Upper lobe of right lung (tissue), 1 donor: Measurements from ENCODE around the gene OR2A25. TPM values are rescaled to one million over a fixed set of nuclear protein-coding genes. Genes with fewer than 3 reads are reported as not detected.

ENCODE experiments used
- ATAC-seq: fragments of 200-7000 bp; cut with Tn5 transposase; one replicate; pipeline ENCODE4 v1.9.1; 2020; ENCODE audit warnings: mild to moderate bottlenecking, moderate library complexity
- DNase-seq: peaks from one replicate; pipeline ENCODE4 v3.0.0-alpha.2; 2020
- H3K27ac ChIP-seq: fragments of 200-600 bp; one replicate; pipeline ENCODE4 v1.8.0; 2022
- H3K27me3 ChIP-seq: fragments of 200-600 bp; one replicate; pipeline ENCODE4 v1.8.0; 2022; ENCODE audit warnings: mild to moderate bottlenecking
- H3K36me3 ChIP-seq: fragments of 200-600 bp; one replicate; pipeline ENCODE4 v1.8.0; 2022
- H3K4me1 ChIP-seq: fragments of 200-600 bp; one replicate; pipeline ENCODE4 v1.8.0; 2022
- H3K4me3 ChIP-seq: fragments of 200-600 bp; one replicate; pipeline ENCODE4 v1.8.0; 2022; ENCODE audit warnings: mild to moderate bottlenecking
- H3K9me3 ChIP-seq: fragments of 200-600 bp; one replicate; pipeline ENCODE4 v1.8.0; 2022
- intact Hi-C: fragments of 100-400 bp; cut with DNase I; formaldehyde crosslinking; loops from one replicate; pipeline ENCODE4 v1.11.0; 2022
- total RNA-seq: library from RNA; stranded (reverse); fragmentation: NEBNext Ultra II Directional; extraction: Animal tissue kit (Norgen Biotek cat#: 25700); gene quantifications from one replicate; pipeline ENCODE4 v1.2.1, GENCODE V29; 2021
- TF ChIP-seq, protein P1 (sequence below): fragments of 200-600 bp; IDR thresholded peaks from one replicate; pipeline ENCODE4 v1.8.0; 2022; ENCODE audit warnings: antibody characterized with exemption
- donor health status: DM: no; HTN: yes; CAD: no; lungs with severe emphysema.

Gene OR2A25
- total RNA-seq, 1 donor from 2014 or later = not detected

DNA sequence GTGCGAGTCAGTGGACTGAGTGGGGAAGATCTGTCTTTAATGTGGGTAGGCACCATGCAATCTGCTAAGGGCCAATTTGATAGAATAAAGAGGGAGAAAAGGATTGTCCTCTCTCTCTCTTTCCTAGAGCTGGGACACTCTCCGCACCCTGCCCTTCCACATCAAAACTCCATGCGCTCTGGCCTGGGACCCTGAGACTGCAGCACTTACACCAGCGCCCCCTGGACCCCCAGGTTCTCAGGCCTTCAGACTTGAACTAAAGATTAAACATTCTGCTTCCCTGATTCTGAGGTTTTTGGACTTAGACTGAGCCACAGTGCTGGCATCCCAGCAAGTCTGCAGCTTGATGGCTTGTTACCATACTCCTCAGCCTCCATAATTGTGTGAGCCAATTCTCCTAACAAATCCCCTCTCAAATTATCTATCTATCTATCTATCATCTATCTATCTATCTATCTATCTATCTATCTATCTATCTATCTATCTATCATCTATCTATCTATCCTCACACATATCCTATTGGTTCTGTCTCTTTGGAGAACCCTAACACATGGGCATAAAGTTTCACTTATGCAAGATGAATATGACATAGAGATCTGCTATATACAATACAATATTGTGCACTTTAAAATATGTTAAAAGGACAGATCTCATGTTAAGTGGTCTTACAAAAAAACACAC is 43.3 kb upstream of the OR2A25 start:
- no peak for ATAC-seq
- no peak for DNase-seq
- Histone ChIP-seq H3K27ac (no peak overlapping the region), H3K27me3 (no peaks in the 10 kb centered on the region), H3K4me3 (no peak overlapping the region), H3K9me3 (no peaks in the 10 kb centered on the region), H3K4me1 (no peaks in the 10 kb centered on the region), H3K36me3 (no peaks in the 10 kb centered on the region)
- TF ChIP-seq, protein P1, sequence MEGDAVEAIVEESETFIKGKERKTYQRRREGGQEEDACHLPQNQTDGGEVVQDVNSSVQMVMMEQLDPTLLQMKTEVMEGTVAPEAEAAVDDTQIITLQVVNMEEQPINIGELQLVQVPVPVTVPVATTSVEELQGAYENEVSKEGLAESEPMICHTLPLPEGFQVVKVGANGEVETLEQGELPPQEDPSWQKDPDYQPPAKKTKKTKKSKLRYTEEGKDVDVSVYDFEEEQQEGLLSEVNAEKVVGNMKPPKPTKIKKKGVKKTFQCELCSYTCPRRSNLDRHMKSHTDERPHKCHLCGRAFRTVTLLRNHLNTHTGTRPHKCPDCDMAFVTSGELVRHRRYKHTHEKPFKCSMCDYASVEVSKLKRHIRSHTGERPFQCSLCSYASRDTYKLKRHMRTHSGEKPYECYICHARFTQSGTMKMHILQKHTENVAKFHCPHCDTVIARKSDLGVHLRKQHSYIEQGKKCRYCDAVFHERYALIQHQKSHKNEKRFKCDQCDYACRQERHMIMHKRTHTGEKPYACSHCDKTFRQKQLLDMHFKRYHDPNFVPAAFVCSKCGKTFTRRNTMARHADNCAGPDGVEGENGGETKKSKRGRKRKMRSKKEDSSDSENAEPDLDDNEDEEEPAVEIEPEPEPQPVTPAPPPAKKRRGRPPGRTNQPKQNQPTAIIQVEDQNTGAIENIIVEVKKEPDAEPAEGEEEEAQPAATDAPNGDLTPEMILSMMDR = no peak
- intact Hi-C loops = no loop called here

DNA sequence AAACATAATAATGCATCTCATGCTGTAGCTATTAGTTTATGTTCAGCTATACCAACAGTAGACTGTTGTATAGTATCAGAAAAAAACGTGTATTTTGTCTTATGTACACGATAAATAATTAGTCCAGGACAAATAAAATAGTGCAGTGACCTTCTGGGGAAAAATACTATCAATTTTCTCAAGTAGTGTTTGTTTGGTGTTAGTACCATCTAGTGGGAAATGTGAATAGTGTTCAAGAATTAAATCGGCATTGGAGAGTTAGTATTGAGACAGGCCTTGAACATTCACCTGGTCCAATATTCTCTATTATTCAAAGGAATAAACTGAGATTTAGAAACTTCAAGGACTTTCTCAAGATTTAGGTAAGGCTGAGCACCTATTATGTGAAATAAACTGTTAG is 42.5 kb upstream of the OR2A25 start:
- TF ChIP-seq, protein P1 = peak; percentile 33
- Histone ChIP-seq H3K4me3 (no peak overlapping the region), H3K36me3 (no peaks in the 10 kb centered on the region), H3K27me3 (no peaks in the 10 kb centered on the region), H3K4me1 (no peaks in the 10 kb centered on the region), H3K27ac (no peak overlapping the region), H3K9me3 (no peaks in the 10 kb centered on the region)
- ATAC-seq (no peak), DNase-seq (no peak)
- intact Hi-C loops = no loop called here

DNA sequence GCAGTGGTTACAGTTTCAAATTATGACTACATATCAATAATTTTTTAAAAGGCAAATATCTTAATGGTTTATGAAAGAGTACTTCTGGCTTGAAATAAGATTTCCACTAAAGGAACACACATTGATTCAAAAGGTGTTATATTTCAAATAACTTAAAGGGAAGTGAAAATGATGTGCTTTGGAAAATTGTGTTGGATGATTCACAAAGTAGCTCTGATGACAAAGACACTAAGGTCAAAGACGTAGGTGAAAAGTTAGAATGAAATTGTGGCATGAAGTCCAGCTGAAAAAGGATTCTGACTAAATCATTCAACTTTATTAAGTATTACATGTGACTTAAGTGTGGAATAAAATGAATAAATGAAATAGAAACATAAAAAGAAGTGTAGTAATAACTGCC is 41.6 kb upstream of the OR2A25 start:
- Histone ChIP-seq H3K27me3 (no peaks in the 10 kb centered on the region), H3K4me3 (no peak overlapping the region), H3K4me1 (no peaks in the 10 kb centered on the region), H3K9me3 (no peaks in the 10 kb centered on the region), H3K27ac (no peak overlapping the region), H3K36me3 (no peaks in the 10 kb centered on the region)
- ATAC-seq (no peak), DNase-seq (no peak)
- intact Hi-C loops = no loop called here
- TF ChIP-seq, protein P1 = no peak

DNA sequence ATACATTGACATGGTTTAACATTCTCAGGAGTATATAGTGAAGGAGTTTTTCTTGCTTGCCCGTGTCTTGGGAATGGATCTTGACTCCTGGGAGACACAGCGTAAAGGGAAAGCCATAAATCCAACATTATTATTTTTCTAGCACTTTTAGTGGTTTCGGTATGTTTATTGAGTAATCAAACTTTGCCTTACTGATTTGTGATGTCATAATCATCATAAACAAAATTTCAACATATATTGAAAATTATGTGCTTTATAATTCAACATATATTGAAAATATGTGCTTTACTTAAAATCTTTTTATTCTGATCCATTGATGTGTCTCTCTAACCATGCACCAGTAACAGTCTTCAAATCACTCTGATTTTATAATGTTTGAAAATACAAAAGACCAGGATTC is 41.1 kb upstream of the OR2A25 start:
- H3K27me3 ChIP-seq = no peaks in the 10 kb centered on the region
- no peak for DNase-seq
- no peak overlapping the region for H3K27ac ChIP-seq
- H3K4me1 ChIP-seq = no peaks in the 10 kb centered on the region
- H3K4me3 ChIP-seq = no peak overlapping the region
- H3K9me3 ChIP-seq = no peaks in the 10 kb centered on the region
- TF ChIP-seq, protein P1 = no peak
- intact Hi-C loops = no loop called here
- no peak for ATAC-seq
- H3K36me3 ChIP-seq = no peaks in the 10 kb centered on the region

DNA sequence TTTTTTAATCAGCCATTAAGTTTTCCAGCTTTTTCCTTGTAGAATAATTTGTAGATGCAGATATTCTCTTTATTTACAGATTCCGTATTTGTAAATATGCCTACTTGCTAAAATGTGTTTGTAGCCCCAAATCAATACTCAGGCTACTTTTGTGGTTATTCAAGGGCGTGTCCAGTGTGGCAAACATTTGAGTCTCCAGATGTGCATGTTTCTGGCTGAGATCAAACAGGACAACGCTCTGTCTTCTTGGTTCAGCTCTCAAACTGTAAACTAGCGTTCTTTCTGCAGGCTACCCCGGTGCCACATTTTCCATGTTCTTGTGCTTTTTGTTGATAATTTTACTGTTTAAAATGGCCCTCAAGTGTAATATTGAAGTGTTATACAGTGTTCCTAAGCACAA is 37.1 kb upstream of the OR2A25 start:
- intact Hi-C loops = no loop called here
- Histone ChIP-seq H3K4me1 (no peaks in the 10 kb centered on the region), H3K4me3 (no peak overlapping the region), H3K36me3 (no peaks in the 10 kb centered on the region), H3K27me3 (no peaks in the 10 kb centered on the region), H3K9me3 (no peaks in the 10 kb centered on the region), H3K27ac (no peak overlapping the region)
- no peak for ATAC-seq
- TF ChIP-seq, protein P1 = no peak
- no peak for DNase-seq
